ENCODE data around the gene CRB2. TPM values are rescaled to one million over a fixed set of nuclear protein-coding genes. Genes with fewer than 3 reads are reported as not detected.

Gene CRB2
- total and polyA plus RNA-seq, 2 of the 4 experiments (the other 2 are of a cell fraction) = not detected

DNA sequence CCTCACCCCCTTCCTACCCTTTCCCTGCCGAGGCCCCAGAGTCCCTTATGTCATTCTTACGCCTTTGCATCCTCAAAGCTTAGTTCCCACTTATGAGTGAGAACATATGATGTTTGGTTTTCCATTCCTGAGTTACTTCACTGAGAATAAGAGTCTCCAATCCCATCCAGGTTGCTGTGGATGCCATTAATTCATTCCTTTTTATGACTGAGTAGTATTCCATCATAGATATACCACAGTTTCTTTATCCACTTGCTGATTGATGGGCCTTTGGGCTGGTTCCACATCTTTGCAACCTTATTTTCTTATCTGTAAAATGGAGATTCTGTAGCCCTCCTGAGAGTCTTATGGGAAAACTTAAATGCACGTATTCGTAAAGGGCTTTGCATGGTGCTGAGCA is 36.8 kb downstream of the CRB2 start:
- Histone ChIP-seq H3K36me3 (ENCODE audit: control insufficient read depth, insufficient read depth, low read length) (no peaks in the 10 kb centered on the region), H3K4ac (ENCODE audit: low read depth, low read length) (no peak overlapping the region), H2BK5ac (ENCODE audit: low read depth, low read length, poor library complexity, severe bottlenecking) (no peak overlapping the region), H3K4me2 (ENCODE audit: low read depth, low read length) (no peak overlapping the region), H2AK5ac (ENCODE audit: low read depth, low read length) (no peak overlapping the region), H3K79me1 (ENCODE audit: low read depth in 1 of 2, low read length in 2 of 2) (no peaks in the 10 kb centered on the region), H3K9me1 (ENCODE audit: insufficient read depth, low read length) (no peaks in the 10 kb centered on the region), H2BK120ac (ENCODE audit: low read depth, low read length) (no peak overlapping the region), H3K27me3 (ENCODE audit: control insufficient read depth, insufficient read depth, low read length) (no peaks in the 10 kb centered on the region; the same call in 1 of the 2 replicates), H3K27ac (ENCODE audit: insufficient read depth, low read length) (no peak overlapping the region), H3K4me3 (ENCODE audit: insufficient read depth, low read depth, low read length) (no peak overlapping the region), H2AFZ (replicated peaks; ENCODE audit: low read length, poor library complexity) (no peak overlapping the region), H4K5ac (ENCODE audit: low read depth, low read length) (no peak overlapping the region), H3K56ac (ENCODE audit: extremely low read depth, insufficient read depth, low read length) (no peak overlapping the region), H2BK20ac (ENCODE audit: low read depth, low read length) (no peak overlapping the region), H3K9me3 (ENCODE audit: control insufficient read depth, insufficient read depth, low read length) (no peaks in the 10 kb centered on the region), H3K23ac (ENCODE audit: low read depth, low read length) (no peak overlapping the region), H3K14ac (replicated peaks; ENCODE audit: low read depth, low read length) (no peak overlapping the region), H2BK15ac (ENCODE audit: low read depth, low read length) (no peak overlapping the region), H3K4me1 (ENCODE audit: control insufficient read depth, insufficient read depth, low read length) (no peaks in the 10 kb centered on the region), H4K8ac (ENCODE audit: low read depth in 2 of 2, low read length in 2 of 2) (no peak overlapping the region), H4K20me1 (ENCODE audit: insufficient read depth, low read length) (no peaks in the 10 kb centered on the region), H4K91ac (ENCODE audit: insufficient read depth, low read depth, low read length) (no peak overlapping the region), H3K9ac (ENCODE audit: low read depth, low read length) (no peak overlapping the region), H3K18ac (ENCODE audit: low read depth, low read length) (no peak overlapping the region), H2AK9ac (replicated peaks; ENCODE audit: low read depth, low read length, poor library complexity) (no peak overlapping the region)
- TF ChIP-seq POLR2A (IDR thresholded peaks at IDR 0.05; ENCODE audit: low read depth, low read length) (no peak), RCOR1 (IDR thresholded peaks at IDR 0.05; ENCODE audit: insufficient replicate concordance, low read length) (no peak), SMC3 (IDR thresholded peaks at IDR 0.05; ENCODE audit: low read depth, low read length) (no peak)
- intact Hi-C loops (cut with micrococcal nuclease) (no loop called here), dilution Hi-C loops (cut with HindIII; ENCODE audit: low sequenced_read_pairs, unreplicated experiment) (no loop called here), in situ Hi-C loops (cut with MboI; ENCODE audit: low sequenced_read_pairs) (no loop called here)
- ChIA-PET POLR2A (ENCODE audit: unreplicated experiment) (no interaction called here), CTCF (no interaction called here)
- ATAC-seq (ENCODE audit: low read depth) (no peak), DNase-seq (no peak)
- no TSS peak for BruUV-seq (replicated peaks)
- WGBS, 2 experiments (ENCODE audit: extremely low coverage in 2 of 2, insufficient read length in 1 of 2) = no CpG with 5 or more reads among the region's 4 CpGs

Measured in IMR-90 (cell line).